ENCODE data around the gene FCF1.

DNA sequence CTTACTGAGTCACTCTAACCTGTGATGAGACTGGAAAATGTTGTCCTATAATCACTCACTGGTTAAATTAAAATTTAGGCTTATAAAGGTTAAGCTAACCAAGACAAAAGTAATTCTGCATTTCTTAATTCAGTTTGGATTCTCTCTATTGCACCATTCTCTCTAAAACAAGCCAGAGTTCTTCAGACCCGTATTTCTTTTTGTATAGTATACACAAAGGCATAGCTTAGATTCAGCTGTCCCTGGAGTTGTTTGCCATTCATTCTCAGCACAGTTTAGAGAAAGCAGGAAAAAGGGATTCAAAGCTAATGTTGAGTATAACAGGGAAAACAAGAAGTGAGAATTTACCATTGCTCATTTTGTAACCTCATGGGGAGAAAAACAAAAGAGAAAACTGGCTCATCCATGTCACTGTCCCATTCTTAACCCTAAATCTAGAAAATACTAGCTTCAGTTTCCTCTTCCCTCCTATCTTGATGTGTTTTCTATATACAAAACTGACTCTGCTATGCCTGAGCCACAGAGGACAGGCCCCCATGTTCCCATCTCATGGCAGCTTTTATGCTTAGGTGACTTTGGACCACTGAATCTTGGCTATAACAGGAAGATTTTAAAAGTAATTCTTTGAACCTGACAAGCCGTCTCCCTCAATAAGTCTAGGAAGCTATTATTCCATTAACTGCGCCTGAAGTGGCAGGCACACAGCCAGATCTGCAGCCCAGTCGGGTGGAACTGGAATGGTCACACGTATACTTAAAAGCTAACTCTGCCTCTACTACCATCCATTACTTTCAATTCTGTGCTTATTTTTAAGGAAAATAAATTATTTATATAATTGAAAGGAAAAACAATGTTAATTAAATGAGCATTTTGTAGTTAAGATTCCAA lies 7.1 kb upstream of the FCF1 start:
- TF ChIP-seq CTCF (IDR thresholded peaks at IDR 0.05): no peak
- TF ChIP-seq EP300 (IDR thresholded peaks at IDR 0.05): no peak
- no peak for TF ChIP-seq POLR2AphosphoS5 (IDR thresholded peaks at IDR 0.05)
